GM23338 (cell line): ENCODE results near the gene ALX1. TPM values are rescaled to one million over a fixed set of nuclear protein-coding genes. Genes with fewer than 3 reads are reported as not detected.

Source experiments
- ATAC-seq: fragments of 200-7000 bp; cut with Tn5 transposase; 3 replicates; pipeline ENCODE4 v1.9.1; 2020
- DNase-seq: peaks from one replicate; pipeline ENCODE4 v3.0.0-alpha.2; 2015; ENCODE audit warnings: low spot score
- H2AFZ ChIP-seq: fragments of 200-600 bp; sonication (generic); 2 replicates; pipeline ENCODE4 v1.8.0; 2016; ENCODE audit warnings: antibody characterized with exemption, mild to moderate bottlenecking, moderate library complexity
- H3F3A ChIP-seq: fragments of 200-600 bp; sonication (generic); replicated peaks from 2 replicates; pipeline ENCODE4 v1.8.0; 2017; ENCODE audit warnings: antibody characterized with exemption, mixed run types, low read depth
- H3K27ac ChIP-seq: fragments of 200-600 bp; sonication (generic); 2 replicates; pipeline ENCODE4 v1.6.1; 2016; ENCODE audit warnings: low read depth
- H3K27me3 ChIP-seq: fragments of 200-600 bp; sonication (generic); 2 replicates; pipeline ENCODE4 v1.8.0; 2016; ENCODE audit warnings: mild to moderate bottlenecking, mixed run types, moderate library complexity; ENCODE audit not compliant: insufficient read depth
- H3K36me3 ChIP-seq: fragments of 200-600 bp; sonication (generic); 2 replicates; pipeline ENCODE4 v1.8.0; 2016; ENCODE audit warnings: mild to moderate bottlenecking; ENCODE audit not compliant: insufficient read depth
- H3K4me1 ChIP-seq: fragments of 200-600 bp; sonication (generic); 2 replicates; pipeline ENCODE4 v1.8.0; 2016; ENCODE audit warnings: mild to moderate bottlenecking, moderate library complexity; ENCODE audit not compliant: insufficient read depth
- H3K4me2 ChIP-seq: fragments of 200-600 bp; sonication (generic); 2 replicates; pipeline ENCODE4 v1.7.1; 2017; ENCODE audit warnings: mixed run types
- H3K4me3 ChIP-seq: fragments of 200-600 bp; sonication (generic); 2 replicates; pipeline ENCODE4 v1.6.1; 2016; ENCODE audit warnings: mixed run types
- H3K79me2 ChIP-seq: fragments of 200-600 bp; sonication (generic); replicated peaks from 2 replicates; pipeline ENCODE4 v1.8.0; 2017; ENCODE audit warnings: mild to moderate bottlenecking; ENCODE audit not compliant: insufficient read depth
- H3K9me2 ChIP-seq: fragments of 200-600 bp; sonication (generic); 2 replicates; pipeline ENCODE4 v1.8.0; 2017; ENCODE audit not compliant: insufficient read depth
- H4K20me1 ChIP-seq: fragments of 200-600 bp; sonication (generic); replicated peaks from 2 replicates; pipeline ENCODE4 v1.8.0; 2017; ENCODE audit warnings: mild to moderate bottlenecking; ENCODE audit not compliant: insufficient read depth
- H3K27ac Mint-ChIP-seq: 2 replicates; pipeline ENCODE4 v1.8.0; 2020; ENCODE audit warnings: inconsistent platforms, mild to moderate bottlenecking, moderate library complexity, mixed read lengths
- H3K27me3 Mint-ChIP-seq: 3 replicates; pipeline ENCODE4 v1.8.0; 2022; ENCODE audit warnings: low read depth, mild to moderate bottlenecking, moderate library complexity, mixed read lengths, inconsistent platforms; ENCODE audit not compliant: insufficient read depth, poor library complexity
- H3K36me3 Mint-ChIP-seq: 3 replicates; pipeline ENCODE4 v1.8.0; 2021; ENCODE audit warnings: low read depth, mild to moderate bottlenecking, inconsistent platforms, moderate library complexity, mixed read lengths
- H3K4me1 Mint-ChIP-seq: 3 replicates; pipeline ENCODE4 v1.8.0; 2020; ENCODE audit warnings: mild to moderate bottlenecking, inconsistent platforms, mixed read lengths
- H3K4me3 Mint-ChIP-seq: 3 replicates; pipeline ENCODE4 v1.8.0; 2021; ENCODE audit warnings: moderate library complexity, mild to moderate bottlenecking, inconsistent platforms, mixed read lengths
- H3K9me3 Mint-ChIP-seq: 3 replicates; pipeline ENCODE4 v1.8.0; 2020; ENCODE audit warnings: moderate library complexity, mild to moderate bottlenecking, inconsistent platforms, mixed read lengths
- CREB1 ChIP-seq: fragments of 250-450 bp; sonication (Bioruptor Pico); IDR thresholded peaks from 2 replicates; pipeline ENCODE4 v1.5.0; 2020; ENCODE audit warnings: low read depth, mild to moderate bottlenecking, moderate library complexity
- EZH2 ChIP-seq: fragments of 200-600 bp; sonication (generic); IDR thresholded peaks from one replicate; pipeline ENCODE4 v1.8.0; 2017; ENCODE audit warnings: antibody characterized with exemption, mild to moderate bottlenecking, low read depth; ENCODE audit not compliant: unreplicated experiment
- EZH2phosphoT487 ChIP-seq: fragments of 200-600 bp; sonication (generic); IDR thresholded peaks from one replicate; pipeline ENCODE4 v1.8.1; 2018; ENCODE audit warnings: antibody characterized with exemption; ENCODE audit not compliant: unreplicated experiment
- POLR2AphosphoS5 ChIP-seq: IDR thresholded peaks from 2 replicates; pipeline ENCODE4 v1.6.1; 2016; ENCODE audit warnings: antibody characterized with exemption, low read depth
- STAT1 ChIP-seq: IDR thresholded peaks from one replicate; pipeline ENCODE4 v1.6.1; 2016; ENCODE audit warnings: antibody characterized with exemption; ENCODE audit not compliant: unreplicated experiment
- ZNF331 ChIP-seq: fragments of 250-450 bp; sonication (Bioruptor Pico); IDR thresholded peaks from 2 replicates; pipeline ENCODE4 v1.5.0; 2020; ENCODE audit warnings: low read depth, mild to moderate bottlenecking, moderate library complexity
- polyA plus RNA-seq: library from polyadenylated mRNA; unstranded; fragments of >200 nt; fragmentation: Nextera tagmentation; extraction: Ambion mirVana; gene quantifications from 2 replicates; pipeline ENCODE4 v1.2.1, GENCODE V29; 2016
- total RNA-seq: library from RNA; depleted of rRNA; stranded (reverse); fragments of >200 nt; shearing (Covaris generic); gene quantifications from 2 replicates; pipeline ENCODE4 v1.2.3, GENCODE V29; 2014
- TF ChIP-seq, protein P1 (sequence below): IDR thresholded peaks from 2 replicates; pipeline ENCODE4 v1.6.1; 2016; ENCODE audit warnings: antibody characterized with exemption
- TF ChIP-seq, protein P2 (sequence below): IDR thresholded peaks from one replicate; pipeline ENCODE4 v1.6.1; 2018; ENCODE audit warnings: antibody characterized with exemption; ENCODE audit not compliant: unreplicated experiment
- TF ChIP-seq, protein P3 (sequence below), 2 experiments: fragments of 200-600 bp in 1 of 2; sonication (generic) in 1 of 2; conservative IDR thresholded peaks; 2 replicates each; pipeline versions ENCODE4 v1.5.1 to v1.6.1; 2016 to 2017; ENCODE audit warnings: antibody characterized with exemption in 2 of 2, low read depth in 2 of 2, mild to moderate bottlenecking in 2 of 2, moderate library complexity in 1 of 2

ALX1 gene
- total and polyA plus RNA-seq, 2 experiments from 2014 or later: 0.49 to 1.1 TPM

DNA sequence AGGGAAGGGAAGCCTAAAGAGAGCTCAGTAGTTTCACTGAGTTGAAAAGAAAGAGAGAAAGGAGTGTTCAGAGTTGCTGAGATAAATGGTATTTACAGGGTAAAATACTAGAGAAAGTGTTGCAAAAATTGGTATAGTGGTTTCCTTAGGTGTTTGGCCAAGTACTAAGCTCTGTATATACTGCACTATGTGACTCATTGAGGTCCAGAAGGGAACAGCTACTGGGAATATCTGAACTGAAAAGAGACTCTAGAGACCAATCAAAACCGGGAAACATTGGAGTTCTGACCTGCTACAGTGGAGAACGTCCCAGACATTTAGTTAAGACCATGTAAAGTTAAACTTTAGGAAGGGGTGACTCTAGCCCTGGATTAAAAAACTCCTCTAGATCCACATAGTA, 42.7 kb upstream of the ALX1 start (continued):
- TF ChIP-seq, protein P1, sequence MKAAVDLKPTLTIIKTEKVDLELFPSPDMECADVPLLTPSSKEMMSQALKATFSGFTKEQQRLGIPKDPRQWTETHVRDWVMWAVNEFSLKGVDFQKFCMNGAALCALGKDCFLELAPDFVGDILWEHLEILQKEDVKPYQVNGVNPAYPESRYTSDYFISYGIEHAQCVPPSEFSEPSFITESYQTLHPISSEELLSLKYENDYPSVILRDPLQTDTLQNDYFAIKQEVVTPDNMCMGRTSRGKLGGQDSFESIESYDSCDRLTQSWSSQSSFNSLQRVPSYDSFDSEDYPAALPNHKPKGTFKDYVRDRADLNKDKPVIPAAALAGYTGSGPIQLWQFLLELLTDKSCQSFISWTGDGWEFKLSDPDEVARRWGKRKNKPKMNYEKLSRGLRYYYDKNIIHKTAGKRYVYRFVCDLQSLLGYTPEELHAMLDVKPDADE: no peak
- TF ChIP-seq ZNF331 (no peak), EZH2 (no peak), STAT1 (no peak), EZH2phosphoT487 (no peak), POLR2AphosphoS5 (no peak)
- TF ChIP-seq, protein P2, sequence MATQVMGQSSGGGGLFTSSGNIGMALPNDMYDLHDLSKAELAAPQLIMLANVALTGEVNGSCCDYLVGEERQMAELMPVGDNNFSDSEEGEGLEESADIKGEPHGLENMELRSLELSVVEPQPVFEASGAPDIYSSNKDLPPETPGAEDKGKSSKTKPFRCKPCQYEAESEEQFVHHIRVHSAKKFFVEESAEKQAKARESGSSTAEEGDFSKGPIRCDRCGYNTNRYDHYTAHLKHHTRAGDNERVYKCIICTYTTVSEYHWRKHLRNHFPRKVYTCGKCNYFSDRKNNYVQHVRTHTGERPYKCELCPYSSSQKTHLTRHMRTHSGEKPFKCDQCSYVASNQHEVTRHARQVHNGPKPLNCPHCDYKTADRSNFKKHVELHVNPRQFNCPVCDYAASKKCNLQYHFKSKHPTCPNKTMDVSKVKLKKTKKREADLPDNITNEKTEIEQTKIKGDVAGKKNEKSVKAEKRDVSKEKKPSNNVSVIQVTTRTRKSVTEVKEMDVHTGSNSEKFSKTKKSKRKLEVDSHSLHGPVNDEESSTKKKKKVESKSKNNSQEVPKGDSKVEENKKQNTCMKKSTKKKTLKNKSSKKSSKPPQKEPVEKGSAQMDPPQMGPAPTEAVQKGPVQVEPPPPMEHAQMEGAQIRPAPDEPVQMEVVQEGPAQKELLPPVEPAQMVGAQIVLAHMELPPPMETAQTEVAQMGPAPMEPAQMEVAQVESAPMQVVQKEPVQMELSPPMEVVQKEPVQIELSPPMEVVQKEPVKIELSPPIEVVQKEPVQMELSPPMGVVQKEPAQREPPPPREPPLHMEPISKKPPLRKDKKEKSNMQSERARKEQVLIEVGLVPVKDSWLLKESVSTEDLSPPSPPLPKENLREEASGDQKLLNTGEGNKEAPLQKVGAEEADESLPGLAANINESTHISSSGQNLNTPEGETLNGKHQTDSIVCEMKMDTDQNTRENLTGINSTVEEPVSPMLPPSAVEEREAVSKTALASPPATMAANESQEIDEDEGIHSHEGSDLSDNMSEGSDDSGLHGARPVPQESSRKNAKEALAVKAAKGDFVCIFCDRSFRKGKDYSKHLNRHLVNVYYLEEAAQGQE: no peak
- TF ChIP-seq, protein P3, sequence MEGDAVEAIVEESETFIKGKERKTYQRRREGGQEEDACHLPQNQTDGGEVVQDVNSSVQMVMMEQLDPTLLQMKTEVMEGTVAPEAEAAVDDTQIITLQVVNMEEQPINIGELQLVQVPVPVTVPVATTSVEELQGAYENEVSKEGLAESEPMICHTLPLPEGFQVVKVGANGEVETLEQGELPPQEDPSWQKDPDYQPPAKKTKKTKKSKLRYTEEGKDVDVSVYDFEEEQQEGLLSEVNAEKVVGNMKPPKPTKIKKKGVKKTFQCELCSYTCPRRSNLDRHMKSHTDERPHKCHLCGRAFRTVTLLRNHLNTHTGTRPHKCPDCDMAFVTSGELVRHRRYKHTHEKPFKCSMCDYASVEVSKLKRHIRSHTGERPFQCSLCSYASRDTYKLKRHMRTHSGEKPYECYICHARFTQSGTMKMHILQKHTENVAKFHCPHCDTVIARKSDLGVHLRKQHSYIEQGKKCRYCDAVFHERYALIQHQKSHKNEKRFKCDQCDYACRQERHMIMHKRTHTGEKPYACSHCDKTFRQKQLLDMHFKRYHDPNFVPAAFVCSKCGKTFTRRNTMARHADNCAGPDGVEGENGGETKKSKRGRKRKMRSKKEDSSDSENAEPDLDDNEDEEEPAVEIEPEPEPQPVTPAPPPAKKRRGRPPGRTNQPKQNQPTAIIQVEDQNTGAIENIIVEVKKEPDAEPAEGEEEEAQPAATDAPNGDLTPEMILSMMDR (conservative IDR thresholded peaks at IDR 0.05; ENCODE audit: low read depth in 2 of 2): no peak

DNA sequence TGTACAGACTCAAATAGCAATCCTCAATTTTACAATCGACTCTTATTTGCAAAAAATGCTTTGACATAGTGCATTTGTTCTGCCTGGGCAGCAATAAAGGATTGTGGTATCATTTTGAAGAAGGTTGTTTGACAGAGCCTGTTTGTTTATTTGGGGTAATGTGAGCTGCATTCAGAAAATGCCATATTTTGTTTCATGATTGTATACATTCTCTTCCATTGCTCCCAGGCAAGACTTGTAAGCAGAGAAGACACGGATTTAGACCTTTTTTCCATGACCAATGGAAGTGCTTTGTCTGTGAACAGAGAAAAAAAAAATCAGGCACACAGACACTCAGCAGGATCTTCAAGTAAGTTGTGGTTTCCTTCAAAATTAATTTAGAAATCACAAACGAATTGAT, 35.5 kb upstream of the ALX1 start:
- Histone ChIP-seq H3K4me2 (no peak overlapping the region), H3K4me1 (no peaks in the 10 kb centered on the region), H3K27me3 (no peaks in the 10 kb centered on the region), H4K20me1 (no peaks in the 10 kb centered on the region), H3F3A (no peaks in the 10 kb centered on the region), H3K9me2 (no peaks in the 10 kb centered on the region), H3K27ac (no peak overlapping the region), H3K36me3 (no peaks in the 10 kb centered on the region), H3K79me2 (no peaks in the 10 kb centered on the region), H2AFZ (no peak overlapping the region), H3K4me3 (no peak overlapping the region)
- no peak overlapping the region for H3K4me3 Mint-ChIP-seq
- H3K9me3 Mint-ChIP-seq: no peaks in the 10 kb centered on the region
- no peaks in the 10 kb centered on the region for H3K4me1 Mint-ChIP-seq
- H3K27me3 Mint-ChIP-seq: no peaks in the 10 kb centered on the region
- no peak for DNase-seq
- no peaks in the 10 kb centered on the region for H3K36me3 Mint-ChIP-seq
- no peak for ATAC-seq
- TF ChIP-seq CREB1 (CRISPR knock-in tag): no peak
- H3K27ac Mint-ChIP-seq: no peak overlapping the region
